Measurements from ENCODE around the gene TET3.

The TET3 gene

GRCh38 chr2:74025971-74026612, 41.4 kb downstream of the TET3 start:
- Histone ChIP-seq H3K4me2 (peak overlapping the region; percentile 83), H3K9ac (peak overlapping the region; percentile 64), H3K4me3 (no peak overlapping the region), H4K20me1 (peaks cover 97% of the 10 kb centered on the region), H3K27ac (peak overlapping the region; percentile 57), H3K9me3 (peaks cover 7% of the 10 kb centered on the region), H3K4me1 (peaks cover 88% of the 10 kb centered on the region), H3K27me3 (no peaks in the 10 kb centered on the region), H3K36me3 (peaks cover 15% of the 10 kb centered on the region; the same call in 1 of the 2 replicates)
- no peak for TF ChIP-seq Cebpa-rat (IDR thresholded peaks at IDR 0.05)

- Histone ChIP-seq H3K9ac (peak overlapping the region; percentile 64; the same call in 1 of the 2 replicates), H3K27ac (peak overlapping the region; percentile 57), H3K9me3 (peaks cover 7% of the 10 kb centered on the region), H3K36me3 (peaks cover 15% of the 10 kb centered on the region; the same call in 1 of the 2 replicates), H3K4me3 (peak overlapping the region; percentile 33; the same call in 1 of the 2 replicates), H3K4me2 (peak overlapping the region; percentile 83), H3K27me3 (no peaks in the 10 kb centered on the region), H3K4me1 (peaks cover 88% of the 10 kb centered on the region), H4K20me1 (peaks cover 97% of the 10 kb centered on the region)
- TF ChIP-seq Cebpa-rat (IDR thresholded peaks at IDR 0.05), result no peak
Observed at GRCh38 chr2:74026687-74027241, 42.1 kb downstream of the TET3 start.

GRCh38 chr2:74027496-74027895, 42.8 kb downstream of the TET3 start:
- TF ChIP-seq Cebpa-rat (IDR thresholded peaks at IDR 0.05), result no peak
- peak overlapping the region; percentile 83; the same call in 1 of the 2 replicates for H3K4me2 ChIP-seq

GRCh38 chr2:74028290-74028689, 43.6 kb downstream of the TET3 start:
- Histone ChIP-seq H3K36me3 (peaks cover 11% of the 10 kb centered on the region; the same call in 1 of the 2 replicates), H3K27me3 (no peaks in the 10 kb centered on the region), H3K9me3 (peaks cover 7% of the 10 kb centered on the region), H3K27ac (no peak overlapping the region), H3K9ac (no peak overlapping the region), H3K4me2 (no peak overlapping the region), H3K4me3 (no peak overlapping the region), H4K20me1 (peaks cover 97% of the 10 kb centered on the region), H3K4me1 (peaks cover 87% of the 10 kb centered on the region)
- TF ChIP-seq Cebpa-rat (IDR thresholded peaks at IDR 0.05), result no peak

More at GRCh38 chr2:74027496-74027895, 42.8 kb downstream of the TET3 start:
- peaks cover 87% of the 10 kb centered on the region for H3K4me1 ChIP-seq
- H3K4me3 ChIP-seq, result no peak overlapping the region
- peaks cover 7% of the 10 kb centered on the region for H3K9me3 ChIP-seq
- H3K36me3 ChIP-seq, result peaks cover 15% of the 10 kb centered on the region; the same call in 1 of the 2 replicates
- H3K27me3 ChIP-seq, result no peaks in the 10 kb centered on the region
- H3K27ac ChIP-seq, result no peak overlapping the region
- H3K9ac ChIP-seq, result no peak overlapping the region
- H4K20me1 ChIP-seq, result peaks cover 97% of the 10 kb centered on the region

- Histone ChIP-seq H3K27ac (peak overlapping the region; percentile 24), H3K27me3 (no peaks in the 10 kb centered on the region), H3K4me3 (no peak overlapping the region), H3K4me2 (peak overlapping the region; percentile 93), H3K36me3 (peaks cover 11% of the 10 kb centered on the region; the same call in 1 of the 2 replicates), H3K9me3 (peaks cover 7% of the 10 kb centered on the region), H4K20me1 (peaks cover 97% of the 10 kb centered on the region), H3K4me1 (peaks cover 88% of the 10 kb centered on the region), H3K9ac (no peak overlapping the region)
- TF ChIP-seq Cebpa-rat (IDR thresholded peaks at IDR 0.05), result no peak
Observed at GRCh38 chr2:74028741-74029140, 44.0 kb downstream of the TET3 start.

- H3K4me3 ChIP-seq, result no peak overlapping the region
- peaks cover 97% of the 10 kb centered on the region for H4K20me1 ChIP-seq
- H3K27me3 ChIP-seq, result no peaks in the 10 kb centered on the region
- TF ChIP-seq Cebpa-rat (IDR thresholded peaks at IDR 0.05), result no peak
- peak overlapping the region; percentile 93 for H3K4me2 ChIP-seq
- H3K9ac ChIP-seq, result peak overlapping the region; percentile 69; the same call in 1 of the 2 replicates
- peaks cover 7% of the 10 kb centered on the region for H3K9me3 ChIP-seq
- H3K27ac ChIP-seq, result peak overlapping the region; percentile 79
- H3K36me3 ChIP-seq, result peaks cover 11% of the 10 kb centered on the region; the same call in 1 of the 2 replicates
- peaks cover 88% of the 10 kb centered on the region for H3K4me1 ChIP-seq
Observed at GRCh38 chr2:74029714-74030397, 45.1 kb downstream of the TET3 start.

- peak overlapping the region; percentile 56 for H3K4me3 ChIP-seq
- peak overlapping the region; percentile 93 for H3K4me2 ChIP-seq
- peaks cover 96% of the 10 kb centered on the region for H4K20me1 ChIP-seq
- H3K27me3 ChIP-seq, result no peaks in the 10 kb centered on the region
- peak; percentile 49 for TF ChIP-seq Cebpa-rat (IDR thresholded peaks at IDR 0.05)
- H3K9ac ChIP-seq, result peak overlapping the region; percentile 69
- peaks cover 86% of the 10 kb centered on the region for H3K4me1 ChIP-seq
- peaks cover 7% of the 10 kb centered on the region for H3K9me3 ChIP-seq
- peaks cover 11% of the 10 kb centered on the region; the same call in 1 of the 2 replicates for H3K36me3 ChIP-seq
- peak overlapping the region; percentile 79 for H3K27ac ChIP-seq
Observed at GRCh38 chr2:74031221-74031620, 46.5 kb downstream of the TET3 start.

GRCh38 chr2:74031959-74032287, 47.2 kb downstream of the TET3 start:
- Histone ChIP-seq H3K4me2 (peak overlapping the region; percentile 93), H3K27me3 (no peaks in the 10 kb centered on the region), H3K9me3 (peaks cover 7% of the 10 kb centered on the region), H3K36me3 (peaks cover 11% of the 10 kb centered on the region; the same call in 1 of the 2 replicates), H3K4me1 (peaks cover 86% of the 10 kb centered on the region), H3K27ac (peak overlapping the region; percentile 79), H3K4me3 (peak overlapping the region; percentile 56), H4K20me1 (peaks cover 96% of the 10 kb centered on the region), H3K9ac (peak overlapping the region; percentile 69)
- TF ChIP-seq Cebpa-rat (IDR thresholded peaks at IDR 0.05), result no peak

- TF ChIP-seq Cebpa-rat (IDR thresholded peaks at IDR 0.05), result no peak
- Histone ChIP-seq H3K36me3 (peaks cover under 1% of the 10 kb centered on the region; the same call in 1 of the 2 replicates), H3K4me3 (peak overlapping the region; percentile 56; the same call in 1 of the 2 replicates), H3K4me1 (peaks cover 96% of the 10 kb centered on the region), H3K27ac (peak overlapping the region; percentile 79), H3K9me3 (peaks cover under 1% of the 10 kb centered on the region; the same call in 1 of the 2 replicates), H4K20me1 (peaks cover 97% of the 10 kb centered on the region), H3K4me2 (peak overlapping the region; percentile 93), H3K27me3 (no peaks in the 10 kb centered on the region), H3K9ac (no peak overlapping the region; the same call in 1 of the 2 replicates)
Observed at GRCh38 chr2:74033375-74033774, 48.7 kb downstream of the TET3 start.
